ENCODE data around the gene ZNF112.

- TF ChIP-seq SIN3A (IDR thresholded peaks at IDR 0.05; ENCODE audit: borderline replicate concordance, low read depth, low read length): no peak
- TF ChIP-seq TEAD4 (IDR thresholded peaks at IDR 0.05; ENCODE audit: borderline replicate concordance, insufficient read depth): no peak
- TF ChIP-seq CTCF (IDR thresholded peaks at IDR 0.05): no peak
- TF ChIP-seq RAD21 (IDR thresholded peaks at IDR 0.05; ENCODE audit: low read length): no peak
- TF ChIP-seq GABPA (IDR thresholded peaks at IDR 0.05; ENCODE audit: low read depth): no peak
- no peak for TF ChIP-seq FOXM1 (IDR thresholded peaks at IDR 0.05; ENCODE audit: low read depth)
- TF ChIP-seq EP300 (IDR thresholded peaks at IDR 0.05; ENCODE audit: borderline replicate concordance in 1 of 2, low read depth in 1 of 2, low read length in 1 of 2): no peak
Observed at GRCh38 chr19:44282846-44283245, 73.6 kb downstream of the ZNF112 start.

Measured in SK-N-SH (cell line).